GM21825 (cell line): ENCODE measurements around the gene TUFT1.
"Not testable (repeated sequence)": the region's sequence is repeated elsewhere in the genome, so short reads cannot be mapped to it uniquely, and the experiment has no call there.

Source experiments
- ATAC-seq: cut with Tn5 transposase; IDR thresholded peaks from one replicate; pipeline ENCODE4 v1.9.1; 2021; ENCODE audit warnings: mild to moderate bottlenecking, moderate library complexity; ENCODE audit not compliant: unreplicated experiment

Gene TUFT1

GRCh38 chr1:151613282-151613780, 73.2 kb downstream of the TUFT1 start:
- ATAC-seq = no peak

DNA sequence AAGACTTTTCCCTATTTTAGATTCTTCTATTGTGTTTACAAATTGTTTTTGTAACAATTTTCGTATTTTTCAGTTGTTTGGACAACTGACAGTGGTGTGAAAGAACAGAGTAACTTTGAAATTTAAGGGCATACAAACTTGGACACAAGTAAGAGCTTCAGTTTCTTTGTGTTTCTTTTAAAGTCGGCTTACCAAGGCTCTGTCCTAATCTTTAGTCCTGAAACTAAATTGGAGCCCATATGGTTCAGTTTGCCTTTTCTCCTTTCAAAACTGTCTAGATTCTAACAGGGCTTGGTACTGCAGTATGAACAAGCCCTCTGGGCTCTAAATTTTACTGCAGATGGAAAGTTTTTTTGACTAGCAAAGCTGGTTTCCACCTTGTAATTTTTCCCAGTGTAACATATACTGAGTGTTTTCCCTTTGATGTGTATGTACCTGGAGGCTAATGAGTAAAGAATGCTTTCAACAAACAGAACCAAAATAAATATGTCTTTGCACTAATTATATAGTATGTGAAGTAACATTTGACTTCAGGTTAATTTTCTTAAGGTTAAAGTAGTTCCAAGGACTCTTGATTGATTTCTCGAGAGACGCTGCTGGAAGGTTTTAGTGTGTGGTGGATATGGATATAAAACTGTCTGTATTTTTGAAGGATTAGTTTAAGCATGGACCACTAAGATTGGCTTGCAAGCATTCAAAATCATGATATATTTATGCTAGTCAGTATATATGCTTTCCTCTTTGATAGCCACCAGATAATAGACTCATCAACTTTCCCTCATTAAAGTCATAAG, 75.8 kb downstream of the TUFT1 start:
- no peak for ATAC-seq

DNA sequence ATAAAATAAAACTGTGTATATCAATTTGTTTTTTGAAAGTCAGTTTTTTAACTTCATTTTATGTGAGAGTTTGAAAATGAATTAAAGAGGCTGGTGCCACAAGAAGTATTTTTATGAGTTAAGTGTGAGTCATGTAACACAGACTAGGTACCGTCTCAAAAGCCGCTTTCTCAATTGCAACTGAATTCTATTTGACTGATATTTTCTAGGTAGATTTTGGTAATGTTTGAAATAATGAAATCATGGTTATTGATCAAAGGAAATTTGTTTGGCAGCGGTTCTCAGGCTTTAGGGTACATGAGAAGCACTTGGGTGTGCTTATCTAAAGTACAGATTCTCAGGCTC, 76.4 kb downstream of the TUFT1 start:
- no peak for ATAC-seq

DNA sequence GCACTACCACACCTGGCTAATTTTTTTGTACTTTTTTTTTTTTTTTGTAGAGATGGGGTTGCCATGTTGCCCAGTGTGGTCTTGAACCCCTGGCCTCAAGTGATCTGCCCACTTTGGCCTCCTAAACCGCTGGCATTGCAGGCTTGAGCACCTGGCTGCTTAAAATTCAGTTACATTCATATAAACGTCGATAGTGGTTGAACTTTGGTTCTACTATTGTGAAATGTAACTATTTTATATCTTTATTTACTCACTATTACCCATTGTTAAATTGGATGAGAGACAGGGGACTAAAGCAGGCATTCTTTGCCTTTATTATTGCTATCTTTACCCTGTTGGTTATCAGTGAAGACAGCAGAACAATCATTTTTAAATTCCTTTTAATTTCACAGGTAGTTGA, 77.9 kb downstream of the TUFT1 start:
- no peak for ATAC-seq

- no peak for ATAC-seq
Measured at GRCh38 chr1:151618470-151618869, 78.4 kb downstream of the TUFT1 start.

GRCh38 chr1:151618996-151619395, 78.9 kb downstream of the TUFT1 start:
- not testable (repeated sequence) for ATAC-seq

DNA sequence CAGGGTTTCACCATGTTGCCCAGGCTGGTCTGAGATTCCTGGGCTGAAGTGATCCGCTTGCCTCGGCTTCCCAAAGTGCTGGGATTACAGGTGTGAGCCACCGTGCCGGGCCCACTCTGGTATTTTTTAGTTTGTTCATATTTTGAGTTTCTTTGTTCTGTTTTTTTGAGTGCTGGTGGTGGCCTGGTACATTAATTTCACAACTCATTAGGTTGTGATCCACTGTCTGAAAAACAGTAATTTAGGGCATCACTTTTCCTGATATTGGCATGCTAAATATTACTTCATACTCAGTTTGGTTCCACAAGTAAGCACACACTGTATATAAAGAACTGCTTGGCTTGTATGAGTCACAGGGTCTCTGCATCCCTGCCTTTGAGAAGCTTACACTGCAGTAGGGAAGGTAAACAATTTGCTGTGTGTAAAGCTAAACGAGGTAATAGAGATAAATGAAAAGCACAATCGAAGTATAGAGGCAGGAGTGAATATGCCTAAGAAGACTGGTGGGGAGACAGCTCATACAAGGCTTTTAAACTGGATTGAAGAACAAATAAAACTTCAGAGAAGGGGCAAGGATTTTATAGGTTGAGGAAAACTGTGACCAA, 79.5 kb downstream of the TUFT1 start:
- ATAC-seq = no peak

DNA sequence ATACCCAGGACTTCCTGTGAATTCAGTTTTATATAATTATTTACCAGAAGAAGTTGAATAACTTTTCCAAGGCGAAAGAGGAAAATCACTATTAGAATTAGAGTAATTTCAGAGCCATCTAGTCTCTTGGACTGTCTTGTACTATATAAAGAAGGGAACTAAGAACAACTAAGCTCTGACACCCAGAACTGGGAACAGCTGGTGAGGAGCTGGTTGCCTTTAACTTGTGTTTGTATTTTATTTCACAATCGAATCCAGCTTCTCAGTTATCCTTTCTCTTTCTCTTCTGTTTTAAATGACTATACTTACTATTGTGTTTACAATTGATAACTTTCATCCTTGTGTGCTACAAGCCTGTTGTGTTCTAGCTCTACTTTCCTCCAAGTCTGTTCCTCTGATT, 80.2 kb downstream of the TUFT1 start:
- ATAC-seq = no peak

- no peak for ATAC-seq
Measured at GRCh38 chr1:151621351-151621750, 81.2 kb downstream of the TUFT1 start.

GRCh38 chr1:151624783-151625182, 84.7 kb downstream of the TUFT1 start:
- no peak for ATAC-seq

DNA sequence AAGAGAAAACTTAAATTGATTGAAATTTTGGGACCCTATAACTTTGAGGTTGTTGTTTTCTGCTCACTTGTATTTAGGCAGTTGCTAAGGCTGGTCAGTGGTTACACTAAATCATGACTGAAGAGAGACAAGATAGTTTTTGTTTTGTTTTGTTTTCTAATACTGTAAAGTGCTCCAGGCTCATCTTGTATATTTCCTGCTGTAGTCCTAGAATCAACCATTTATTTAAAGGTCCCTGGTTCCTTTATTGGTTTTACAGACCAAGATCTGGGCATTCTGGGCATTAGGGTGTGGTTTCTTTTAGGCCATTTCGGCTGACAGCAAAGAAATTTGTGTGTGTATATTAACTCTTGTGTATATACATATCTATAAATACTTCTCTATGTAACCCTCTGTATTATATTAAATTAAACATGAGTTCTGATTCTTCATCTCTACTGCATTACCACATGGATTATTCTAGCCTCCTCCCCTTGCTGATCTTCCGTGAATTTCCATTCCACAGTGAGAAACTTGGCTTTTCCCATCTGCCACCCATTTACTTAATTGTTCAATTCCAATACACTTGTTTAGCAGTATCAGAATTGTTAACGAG, 86.7 kb downstream of the TUFT1 start:
- ATAC-seq = no peak

DNA sequence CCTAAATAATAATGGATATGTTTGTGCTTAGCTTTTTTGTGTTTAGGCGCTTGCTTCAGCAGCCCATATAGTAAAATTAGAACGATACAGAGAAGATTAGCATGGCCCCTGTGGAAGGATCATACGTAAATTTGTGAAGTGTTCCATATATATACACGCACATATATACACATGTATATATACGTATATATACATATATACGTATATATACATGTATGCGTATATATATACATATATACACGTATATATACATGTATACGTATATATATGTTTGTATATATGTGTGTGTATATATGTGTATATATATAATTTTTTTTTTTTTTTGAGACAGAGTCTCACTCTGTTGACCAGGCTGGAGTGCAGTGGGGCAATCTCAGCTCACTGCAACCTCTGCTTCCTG, 89.2 kb downstream of the TUFT1 start:
- ATAC-seq = no peak
